Skeletal muscle cell (primary cell): ENCODE results near the gene KRR1.
"Not testable (repeated sequence)": the region's sequence is repeated elsewhere in the genome, so short reads cannot be mapped to it uniquely, and the experiment has no call there.

Experiments used
- DNase-seq: peaks from one replicate; pipeline ENCODE4 v3.0.0-alpha.2; 2010; ENCODE audit warnings: low read depth
- H3K4me3 ChIP-seq: 2 replicates; pipeline ENCODE4 v1.5.1; 2011; ENCODE audit warnings: low read depth, mild to moderate bottlenecking, control low read depth, low read length, moderate library complexity

KRR1 gene

DNA sequence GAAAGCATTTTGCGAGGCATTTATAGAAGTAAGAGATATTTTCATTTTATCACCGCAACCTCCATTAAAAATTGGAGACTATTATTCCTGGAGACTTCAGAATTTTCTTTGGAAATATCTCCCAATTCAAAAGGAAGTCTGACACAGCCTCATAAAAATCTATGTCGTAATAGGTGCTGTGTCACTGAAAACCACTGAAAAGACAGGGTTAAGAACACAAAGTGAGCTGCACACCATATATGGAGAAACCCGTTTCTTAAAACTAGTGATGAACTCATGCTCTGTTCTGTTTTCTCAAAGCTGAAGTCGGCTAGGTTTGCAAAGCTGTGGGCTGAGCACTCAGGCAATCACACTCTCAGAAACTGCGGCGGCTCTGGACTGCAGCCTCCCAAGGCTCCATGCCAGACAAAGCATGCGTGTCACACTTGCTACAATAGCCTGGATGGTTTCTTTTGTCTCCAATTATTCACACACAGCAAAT is 30.9 kb downstream of the KRR1 start, which contains the start of gene GLIPR1:
GLIPR1 (plus strand) TSS at position 287 of the 481 bp plus-strand sequence; CDS start at position 413, 126 bp downstream.
- peak; percentile 97 for DNase-seq
- peak within 1 kb of the TSS; percentile 46 for H3K4me3 ChIP-seq

DNA sequence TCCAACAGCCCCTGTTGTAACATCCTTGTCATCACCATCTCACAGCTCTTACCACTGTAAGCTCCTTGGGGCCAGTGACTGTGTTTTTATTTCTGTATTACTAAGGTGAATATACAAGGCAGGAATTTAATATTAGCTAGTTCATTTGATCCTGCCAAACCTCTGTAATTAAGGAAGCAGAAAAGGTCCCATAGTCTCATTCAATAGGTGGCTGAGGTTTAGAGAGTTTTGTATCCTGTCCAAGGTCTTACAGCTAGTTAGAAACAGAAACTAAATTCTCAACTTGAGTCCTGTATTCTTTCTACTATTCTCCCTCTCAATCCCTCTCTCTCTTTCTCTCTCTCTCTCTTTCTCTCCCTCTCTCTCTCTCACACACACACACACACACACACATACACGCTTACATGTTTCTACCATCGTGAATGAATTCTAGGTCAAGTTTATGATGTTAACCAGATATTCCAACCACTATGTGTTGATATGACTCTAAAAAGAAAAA is 31.4 kb downstream of the KRR1 start:
- DNase-seq = peak; percentile 56
- H3K4me3 ChIP-seq = peak overlapping the region; percentile 27

DNA sequence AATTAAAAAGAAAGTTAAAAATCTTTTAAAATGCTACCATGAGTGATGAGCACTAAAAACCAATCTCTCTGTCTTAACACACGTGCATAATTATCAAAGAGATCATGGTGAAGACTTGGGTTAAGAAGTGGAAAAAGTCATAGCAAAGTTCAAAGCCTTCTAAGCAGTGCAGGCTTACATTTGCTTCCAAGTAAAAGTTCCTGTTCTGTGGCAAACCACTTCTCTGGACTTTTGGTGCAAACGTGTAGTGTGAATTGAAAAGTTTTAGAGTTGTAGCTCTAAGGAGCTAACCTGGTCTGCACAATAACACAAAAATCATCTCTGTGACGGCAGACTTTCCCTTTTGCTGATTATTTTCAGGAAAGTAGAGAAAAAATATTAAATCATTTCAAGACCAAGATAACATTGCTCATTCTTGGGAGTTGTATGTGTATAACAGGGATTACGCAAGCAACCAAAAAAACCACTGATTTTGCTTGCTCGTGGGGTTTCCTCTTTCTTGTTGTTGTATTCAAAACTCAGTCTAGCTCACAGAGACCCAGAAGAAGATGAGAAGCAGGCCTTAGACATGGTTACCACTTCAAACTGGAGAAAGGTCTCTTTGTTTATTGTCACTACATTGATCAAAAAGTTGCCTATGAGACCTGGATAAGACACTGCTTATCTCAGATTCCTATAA is 33.2 kb downstream of the KRR1 start:
- peak; percentile 49 for DNase-seq
- H3K4me3 ChIP-seq = no peak overlapping the region

- DNase-seq = no peak
- no peak overlapping the region for H3K4me3 ChIP-seq
These were observed 34.3 kb downstream of the KRR1 start for GRCh38 chr12:75477137-75477536.

GRCh38 chr12:75476071-75476470 is 35.3 kb downstream of the KRR1 start:
- no peak for DNase-seq
- no peak overlapping the region for H3K4me3 ChIP-seq

GRCh38 chr12:75474116-75474515 is 37.3 kb downstream of the KRR1 start:
- DNase-seq = no peak
- H3K4me3 ChIP-seq = no peak overlapping the region

GRCh38 chr12:75471902-75472890 is 39.2 kb downstream of the KRR1 start:
- H3K4me3 ChIP-seq = no peak overlapping the region
- no peak for DNase-seq

DNA sequence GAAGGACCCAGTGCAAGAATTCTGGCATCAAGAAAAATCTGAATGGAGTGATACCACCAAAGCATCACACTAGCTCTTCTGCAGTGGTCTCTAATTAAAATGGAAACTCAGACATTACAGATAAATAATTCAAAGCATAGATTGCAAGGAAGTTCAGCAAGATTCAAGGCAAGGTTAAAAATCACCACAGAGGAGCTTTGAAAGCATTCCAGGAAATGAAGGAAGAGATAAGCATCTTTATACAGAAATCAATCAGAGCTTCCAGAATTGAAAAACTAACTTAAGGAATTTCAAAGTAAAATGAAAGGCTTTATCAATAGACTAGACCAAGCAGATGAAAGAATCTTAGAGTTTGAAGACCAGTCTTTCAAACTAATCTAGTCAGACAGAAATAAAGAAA is 51.2 kb downstream of the KRR1 start:
- no peak for DNase-seq
- no peak overlapping the region for H3K4me3 ChIP-seq

DNA sequence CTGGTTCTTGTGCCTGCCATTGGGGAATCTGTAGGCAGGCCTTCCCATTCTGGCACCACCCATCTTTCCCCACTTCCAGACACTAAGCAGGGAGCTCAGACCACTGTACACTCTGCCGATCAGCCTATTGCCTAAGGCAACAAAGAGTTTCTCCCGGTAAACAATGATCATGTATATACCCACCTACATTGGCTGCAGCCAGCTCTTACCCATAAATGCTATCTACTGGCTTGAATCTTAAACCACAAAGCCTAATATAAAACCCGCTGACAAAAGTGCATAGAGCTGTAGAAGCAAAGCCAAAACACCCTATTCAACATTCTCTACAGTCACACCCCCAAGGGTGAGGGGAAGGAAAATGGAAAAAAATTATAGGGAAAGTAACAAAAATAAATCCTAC is 51.7 kb downstream of the KRR1 start:
- no peak for DNase-seq
- no peak overlapping the region for H3K4me3 ChIP-seq

GRCh38 chr12:75457866-75458265 is 53.5 kb downstream of the KRR1 start:
- not testable (repeated sequence) for DNase-seq, H3K4me3 ChIP-seq

DNA sequence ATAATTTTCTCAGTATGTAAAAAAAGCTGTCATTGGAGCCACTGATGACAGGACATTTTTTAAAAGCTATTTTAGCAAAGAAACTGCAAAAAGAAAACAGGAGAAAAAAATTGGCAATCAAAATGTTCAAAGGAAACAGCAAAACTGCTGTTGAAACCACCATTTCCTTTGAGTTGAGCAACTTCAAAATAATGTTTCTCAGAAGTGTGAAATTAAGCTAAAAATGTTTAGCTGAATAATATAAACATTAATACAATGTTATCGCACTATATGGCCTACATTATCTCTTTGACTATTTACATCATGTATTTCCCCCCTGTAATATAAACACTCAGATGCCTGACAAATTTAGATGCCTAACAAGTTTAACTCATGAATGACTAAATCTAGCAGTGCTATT is 54.2 kb downstream of the KRR1 start:
- no peak overlapping the region for H3K4me3 ChIP-seq
- DNase-seq = no peak

- no peak overlapping the region for H3K4me3 ChIP-seq
- DNase-seq = no peak
These were observed 55.6 kb downstream of the KRR1 start for GRCh38 chr12:75455839-75456238.

- DNase-seq = no peak
- H3K4me3 ChIP-seq = no peak overlapping the region
These were observed 58.6 kb downstream of the KRR1 start for GRCh38 chr12:75452675-75453330.

- DNase-seq = no peak
- H3K4me3 ChIP-seq = no peak overlapping the region
These were observed 63.6 kb downstream of the KRR1 start for GRCh38 chr12:75447691-75448393.

GRCh38 chr12:75446857-75447256 is 64.6 kb downstream of the KRR1 start:
- DNase-seq = peak; percentile 42
- no peak overlapping the region for H3K4me3 ChIP-seq

DNA sequence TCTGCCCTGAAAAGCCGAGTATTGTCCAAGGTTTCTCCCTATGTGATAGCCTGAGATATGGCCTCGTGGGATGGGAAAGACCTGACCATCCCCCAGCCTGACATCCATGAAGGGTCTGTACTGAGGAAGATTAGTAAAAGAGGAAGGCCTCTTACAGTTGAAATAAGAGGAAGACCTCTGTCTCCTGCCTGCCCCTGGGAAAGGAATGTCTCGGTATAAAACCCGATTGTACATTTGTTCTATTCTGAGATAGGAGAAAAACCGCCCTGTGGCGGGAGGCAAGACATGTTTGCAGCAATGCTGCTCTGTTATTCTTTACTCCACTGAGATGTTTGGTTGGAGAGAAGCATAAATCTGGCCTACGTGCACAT is 66.3 kb downstream of the KRR1 start:
- DNase-seq, H3K4me3 ChIP-seq: not testable (repeated sequence)

- no peak for DNase-seq
These were observed 66.8 kb downstream of the KRR1 start for GRCh38 chr12:75444429-75445136.

DNA sequence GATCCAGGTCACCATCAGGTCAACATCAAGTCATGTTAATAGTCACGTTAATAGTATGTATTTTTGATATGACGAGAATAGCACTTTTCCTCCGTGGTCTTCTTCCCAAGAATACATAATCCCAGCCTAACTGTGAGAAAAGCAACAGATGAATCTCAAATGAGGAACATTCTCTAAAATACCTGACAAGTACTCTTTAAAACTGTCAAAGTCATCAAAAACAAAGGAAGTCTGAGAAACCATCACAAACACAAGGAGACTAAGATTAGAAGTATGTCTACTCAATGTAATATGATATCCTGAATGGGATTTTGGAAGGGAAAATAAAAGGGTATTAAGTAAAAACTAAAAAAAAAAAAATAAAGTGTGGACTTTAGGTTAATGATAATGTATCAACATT is 67.7 kb downstream of the KRR1 start:
- no peak overlapping the region for H3K4me3 ChIP-seq
- DNase-seq = no peak

More at GRCh38 chr12:75444429-75445136, 66.8 kb downstream of the KRR1 start:
- H3K4me3 ChIP-seq = no peak overlapping the region
